IMR-90 (cell line): ENCODE data around the gene KCTD18. TPM values are rescaled to one million over a fixed set of nuclear protein-coding genes. Genes with fewer than 3 reads are reported as not detected.
A peak's percentile ranks its signal among the peaks of the same experiment; 100 is the strongest.

Experiments used
- ATAC-seq: fragments of 200-7000 bp; cut with Tn5 transposase; 2 replicates; pipeline ENCODE4 v1.9.1; 2020; ENCODE audit warnings: low read depth, mild to moderate bottlenecking, moderate library complexity
- BruUV-seq: library from RNA; stranded (reverse); fragments of 400-500 nt; replicated peaks from 2 replicates; lab custom pipeline; 2021; lab: Mats Ljungman, UMichigan
- CTCF ChIA-PET: fragments of 300-600 bp; formaldehyde crosslinking; extraction: SDS; loops from one replicate; lab custom pipeline; 2021; ENCODE audit warnings: antibody characterized with exemption; lab: Yijun Ruan, JAX
- POLR2A ChIA-PET: fragments of 300-600 bp; sonication (Branson Sonifier 250); formaldehyde crosslinking; loops from one replicate; lab custom pipeline; 2022; ENCODE audit warnings: antibody characterized with exemption; ENCODE audit not compliant: unreplicated experiment; lab: Charles Lee
- DNase-seq: peaks from one replicate; pipeline ENCODE4 v3.0.0; 2013
- H2AFZ ChIP-seq: replicated peaks from 2 replicates; pipeline ENCODE3; 2013; ENCODE audit warnings: low read length, mild to moderate bottlenecking; ENCODE audit not compliant: poor library complexity
- H2AK5ac ChIP-seq: 2 replicates; pipeline ENCODE4 v1.6.1; 2013; ENCODE audit warnings: low read depth, low read length, inconsistent platforms
- H2AK9ac ChIP-seq: replicated peaks from 2 replicates; pipeline ENCODE3; 2013; ENCODE audit warnings: mild to moderate bottlenecking, low read depth, low read length, moderate library complexity; ENCODE audit not compliant: poor library complexity
- H2BK120ac ChIP-seq: 2 replicates; pipeline ENCODE4 v1.6.1; 2013; ENCODE audit warnings: low read depth, low read length, inconsistent platforms
- H2BK15ac ChIP-seq: 3 replicates; pipeline ENCODE4 v1.6.1; 2013; ENCODE audit warnings: low read depth, low read length, inconsistent platforms
- H2BK20ac ChIP-seq: 2 replicates; pipeline ENCODE4 v1.6.1; 2013; ENCODE audit warnings: low read depth, mild to moderate bottlenecking, inconsistent platforms, low read length, moderate library complexity
- H2BK5ac ChIP-seq: 2 replicates; pipeline ENCODE4 v1.6.1; 2013; ENCODE audit warnings: mild to moderate bottlenecking, low read depth, low read length, inconsistent platforms; ENCODE audit not compliant: poor library complexity, severe bottlenecking
- H3K14ac ChIP-seq: replicated peaks from 2 replicates; pipeline ENCODE4 v1.6.1; 2013; ENCODE audit warnings: low read depth, low read length, inconsistent platforms
- H3K18ac ChIP-seq: 2 replicates; pipeline ENCODE4 v1.6.1; 2013; ENCODE audit warnings: low read depth, low read length, control low read depth
- H3K23ac ChIP-seq: 2 replicates; pipeline ENCODE4 v1.6.1; 2013; ENCODE audit warnings: low read depth, low read length, inconsistent platforms
- H3K27ac ChIP-seq: 2 replicates; pipeline ENCODE4 v1.5.1; 2013; ENCODE audit warnings: mild to moderate bottlenecking, control low read depth, low read length; ENCODE audit not compliant: insufficient read depth
- H3K27me3 ChIP-seq: 2 replicates; pipeline ENCODE4 v1.6.1; 2013; ENCODE audit warnings: low read length; ENCODE audit not compliant: control insufficient read depth, insufficient read depth
- H3K36me3 ChIP-seq: 2 replicates; pipeline ENCODE4 v1.6.1; 2013; ENCODE audit warnings: low read length, mixed read lengths; ENCODE audit not compliant: control insufficient read depth, insufficient read depth
- H3K4ac ChIP-seq: 2 replicates; pipeline ENCODE4 v1.6.1; 2013; ENCODE audit warnings: low read depth, low read length, inconsistent platforms
- H3K4me1 ChIP-seq: 2 replicates; pipeline ENCODE4 v1.6.1; 2013; ENCODE audit warnings: low read length, mixed read lengths; ENCODE audit not compliant: control insufficient read depth, insufficient read depth
- H3K4me2 ChIP-seq: 2 replicates; pipeline ENCODE4 v1.6.1; 2013; ENCODE audit warnings: low read depth, mild to moderate bottlenecking, control low read depth, low read length, moderate library complexity
- H3K4me3 ChIP-seq: 2 replicates; pipeline ENCODE4 v1.5.1; 2013; ENCODE audit warnings: low read depth, mild to moderate bottlenecking, control low read depth, low read length, moderate library complexity; ENCODE audit not compliant: insufficient read depth
- H3K56ac ChIP-seq: 2 replicates; pipeline ENCODE4 v1.6.1; 2013; ENCODE audit warnings: low read length, inconsistent platforms; ENCODE audit not compliant: insufficient read depth; ENCODE audit errors: extremely low read depth
- H3K79me1 ChIP-seq, 2 experiments: 2 replicates each; pipeline ENCODE4 v1.6.1; 2013; ENCODE audit warnings: low read length in 2 of 2, inconsistent platforms in 1 of 2, low read depth in 1 of 2
- H3K9ac ChIP-seq: 2 replicates; pipeline ENCODE4 v1.6.1; 2013; ENCODE audit warnings: low read depth, low read length, control low read depth
- H3K9me1 ChIP-seq: 2 replicates; pipeline ENCODE4 v1.6.1; 2013; ENCODE audit warnings: low read length, inconsistent platforms; ENCODE audit not compliant: insufficient read depth
- H3K9me3 ChIP-seq: 2 replicates; pipeline ENCODE4 v1.6.1; 2013; ENCODE audit warnings: low read length; ENCODE audit not compliant: control insufficient read depth, insufficient read depth
- H4K20me1 ChIP-seq: 2 replicates; pipeline ENCODE4 v1.6.1; 2013; ENCODE audit warnings: low read length, inconsistent platforms; ENCODE audit not compliant: insufficient read depth
- H4K5ac ChIP-seq: 2 replicates; pipeline ENCODE4 v1.6.1; 2013; ENCODE audit warnings: mild to moderate bottlenecking, low read depth, low read length, control low read depth
- H4K8ac ChIP-seq, 2 experiments: 2 replicates each; pipeline ENCODE4 v1.6.1; 2013; ENCODE audit warnings: low read depth in 2 of 2, low read length in 2 of 2, control low read depth in 1 of 2, inconsistent platforms in 1 of 2
- H4K91ac ChIP-seq: 2 replicates; pipeline ENCODE4 v1.6.1; 2013; ENCODE audit warnings: low read depth, low read length, inconsistent platforms; ENCODE audit not compliant: insufficient read depth
- CEBPB ChIP-seq: IDR thresholded peaks from 2 replicates; pipeline ENCODE4 v1.6.1; 2012; ENCODE audit warnings: low read depth, low read length, improper control_type of control experiment
- NFE2L2 ChIP-seq: fragments of 150-350 bp; IDR thresholded peaks from 2 replicates; pipeline ENCODE4 v1.6.1; 2016; ENCODE audit warnings: low read depth, mild to moderate bottlenecking, low read length
- RFX5 ChIP-seq: IDR thresholded peaks from 2 replicates; pipeline ENCODE4 v1.8.0; 2012; ENCODE audit warnings: low read depth, mild to moderate bottlenecking, low read length, moderate library complexity
- SMC3 ChIP-seq: fragments of 150-350 bp; IDR thresholded peaks from 2 replicates; pipeline ENCODE4 v1.6.1; 2016; ENCODE audit warnings: low read depth, mild to moderate bottlenecking, antibody characterized with exemption, low read length, moderate library complexity
- WGBS, 2 experiments: methylation state at CpG; one replicate each; pipeline versions ENCODE4 v1.1.5 to v1.1.7; 2013; ENCODE audit warnings: missing lambda C conversion rate in 2 of 2; ENCODE audit not compliant: insufficient read length in 1 of 2; ENCODE audit errors: extremely low coverage in 2 of 2; 5-methylcytosine and 5-hydroxymethylcytosine counted together
- dilution Hi-C: fragments of 300-500 bp; cut with HindIII; formaldehyde crosslinking; loops from one replicate; pipeline ENCODE4 v1.14.3; 2018; ENCODE audit warnings: low sequenced_read_pairs; ENCODE audit not compliant: unreplicated experiment
- in situ Hi-C: fragments of 300-500 bp; cut with MboI; formaldehyde crosslinking; loops from 3 replicates; pipeline ENCODE4 v1.14.3; 2019; ENCODE audit warnings: low sequenced_read_pairs, inconsistent platforms, mixed read lengths
- intact Hi-C: fragments of 100-400 bp; cut with micrococcal nuclease; formaldehyde crosslinking; loops from 2 replicates; pipeline ENCODE4 v1.10.0; 2022
- polyA plus RNA-seq, 3 experiments: library from polyadenylated mRNA; depleted of rRNA; stranded (reverse); fragments of >200 nt; gene quantifications; 2 replicates each; pipeline ENCODE4 v1.2.3, GENCODE V29; 2012; ENCODE audit warnings: low replicate concordance in 1 of 3
- total RNA-seq: library from RNA; depleted of rRNA; stranded (reverse); fragments of >200 nt; gene quantifications from 2 replicates; pipeline ENCODE4 v1.2.3, GENCODE V29; 2012
- TF ChIP-seq, protein P1 (sequence below): fragments of 150-350 bp; IDR thresholded peaks from 2 replicates; pipeline ENCODE4 v1.6.1; 2016; ENCODE audit warnings: low read depth, mild to moderate bottlenecking, low read length, moderate library complexity, borderline replicate concordance

The KCTD18 gene
- total and polyA plus RNA-seq, 2 of the 4 experiments (the other 2 are of a cell fraction), result 6.7 to 10.4 TPM

DNA sequence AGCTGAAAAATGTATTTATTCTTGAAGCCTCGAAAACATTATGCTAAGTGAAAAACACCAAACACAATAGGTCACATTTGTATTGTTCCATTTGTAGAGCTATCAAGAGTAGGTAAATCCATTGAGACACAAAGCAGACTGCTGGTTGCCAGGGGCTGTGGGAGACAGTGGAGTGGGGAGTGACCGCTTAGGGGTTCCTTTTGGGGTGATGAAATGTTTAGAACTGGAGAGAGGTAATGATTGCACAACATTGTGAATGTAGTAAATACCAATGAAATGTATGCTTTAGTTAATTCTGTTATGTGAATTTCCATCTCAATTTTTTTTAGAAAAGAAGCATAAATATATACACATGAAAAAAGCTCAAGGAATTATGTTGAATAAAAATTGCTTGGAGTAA, 15.8 kb downstream of the KCTD18 start:
- no TSS peak for BruUV-seq
- DNase-seq, result no peak
- Histone ChIP-seq H3K4me3 (no peak overlapping the region), H2BK120ac (no peak overlapping the region), H3K56ac (no peak overlapping the region), H3K4ac (no peak overlapping the region), H4K91ac (no peak overlapping the region), H3K36me3 (peaks cover 25% of the 10 kb centered on the region), H2AFZ (no peak overlapping the region), H3K9me1 (peaks cover 4% of the 10 kb centered on the region; the same call in 1 of the 2 replicates), H2BK20ac (no peak overlapping the region), H3K4me1 (no peaks in the 10 kb centered on the region), H2AK9ac (no peak overlapping the region), H2BK15ac (no peak overlapping the region), H2AK5ac (no peak overlapping the region), H4K5ac (no peak overlapping the region), H2BK5ac (no peak overlapping the region), H4K8ac (no peak overlapping the region), H3K23ac (no peak overlapping the region), H4K20me1 (no peaks in the 10 kb centered on the region), H3K9me3 (no peaks in the 10 kb centered on the region), H3K9ac (no peak overlapping the region), H3K27me3 (no peaks in the 10 kb centered on the region), H3K4me2 (no peak overlapping the region), H3K18ac (no peak overlapping the region), H3K27ac (no peak overlapping the region), H3K14ac (no peak overlapping the region), H3K79me1 (peaks cover 0 to 3% of the 10 kb centered on the region in 2 experiments; a peak in 1 of 4 replicates)
- in situ Hi-C loops, result no loop called here
- CTCF ChIA-PET, result interaction anchor here (1.0 to 1.4 kb wide), 2 partner anchors 10 to 16 kb away, joined by 3 to 4 read pairs; partner anchors contain the start of gene KCTD18
- intact Hi-C loops, result no loop called here
- dilution Hi-C loops, result no loop called here
- TF ChIP-seq, protein P1, sequence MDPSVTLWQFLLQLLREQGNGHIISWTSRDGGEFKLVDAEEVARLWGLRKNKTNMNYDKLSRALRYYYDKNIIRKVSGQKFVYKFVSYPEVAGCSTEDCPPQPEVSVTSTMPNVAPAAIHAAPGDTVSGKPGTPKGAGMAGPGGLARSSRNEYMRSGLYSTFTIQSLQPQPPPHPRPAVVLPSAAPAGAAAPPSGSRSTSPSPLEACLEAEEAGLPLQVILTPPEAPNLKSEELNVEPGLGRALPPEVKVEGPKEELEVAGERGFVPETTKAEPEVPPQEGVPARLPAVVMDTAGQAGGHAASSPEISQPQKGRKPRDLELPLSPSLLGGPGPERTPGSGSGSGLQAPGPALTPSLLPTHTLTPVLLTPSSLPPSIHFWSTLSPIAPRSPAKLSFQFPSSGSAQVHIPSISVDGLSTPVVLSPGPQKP, result no peak
- TF ChIP-seq NFE2L2, result no peak
- peak; percentile 81 for TF ChIP-seq CEBPB
- TF ChIP-seq SMC3, result no peak
- no peak for TF ChIP-seq RFX5
- no peak for ATAC-seq
- POLR2A ChIA-PET, result no interaction called here
- no CpG with 5 or more reads among the region's 2 CpGs for WGBS, 2 experiments
